ENCODE results near the gene IQCN. TPM values are rescaled to one million over a fixed set of nuclear protein-coding genes. Genes with fewer than 3 reads are reported as not detected.

The IQCN gene
- total and polyA plus RNA-seq, 10 of the 15 experiments (the other 5 are each of a cell fraction or from before 2014, with no cell fraction given): 0.01 to 0.54 (median 0.23) TPM; not detected in 3

DNA sequence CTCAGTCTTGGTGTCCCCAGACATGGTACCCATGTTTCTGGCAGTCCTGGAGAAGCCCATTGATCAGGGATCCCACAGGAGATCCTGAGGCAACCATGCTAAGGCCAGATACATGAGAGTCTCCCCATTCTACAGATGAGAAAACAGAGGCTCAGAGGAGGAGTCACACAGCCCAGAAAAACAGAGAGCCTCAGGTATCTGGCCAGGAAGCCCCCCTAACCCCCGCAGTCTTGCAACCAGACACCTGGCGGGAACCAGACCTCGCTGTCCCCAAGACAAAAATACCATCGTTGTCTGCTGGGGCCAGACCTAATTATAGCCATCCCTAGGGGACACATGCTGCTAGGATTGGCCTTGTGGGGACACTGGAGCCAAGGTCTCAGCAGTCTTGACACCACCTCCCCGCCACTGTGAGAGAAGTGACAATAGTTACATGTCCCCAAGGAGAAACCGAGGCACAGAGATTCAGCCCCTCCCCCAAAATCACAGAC lies 46.4 kb downstream of the IQCN start:
- BruUV-seq (replicated peaks): no TSS peak
- ChIA-PET CTCF (interaction anchor here (1.0 to 1.7 kb wide), 5 partner anchors 19 to 101 kb away, joined by 3 to 12 read pairs (median 4); a partner anchor contains a TSS), POLR2A (interaction anchor here (0.5 to 0.6 kb wide), 2 partner anchors 421 to 935 kb away, joined by 3 to 5 read pairs; no protein-coding TSS in a partner anchor), SMC1A (ENCODE audit: uncharacterized antibody, unreplicated experiment) (no interaction called here), RAD21 (ENCODE audit: unreplicated experiment) (interaction anchor here (1.1 kb wide), 1 partner anchor 24 kb away, joined by 6 read pairs; no protein-coding TSS in a partner anchor)
- in situ Hi-C loops (cut with MboI) (no loop called here), intact Hi-C loops (cut with micrococcal nuclease; ENCODE audit: unreplicated experiment) (no loop called here)
- no peak for ATAC-seq
- Histone ChIP-seq H3K9ac (ENCODE audit: control insufficient read depth, insufficient read depth, low read length) (no peak overlapping the region), H3K27me3 (replicated peaks in 1 of 2; ENCODE audit: control insufficient read depth in 2 of 2, insufficient read depth in 2 of 2, low read length in 1 of 2) (peaks cover 0 to 3% of the 10 kb centered on the region in 2 experiments; a peak in 2 of 4 replicates), H3K4me1 (ENCODE audit: control insufficient read depth, insufficient read depth, low read length) (peaks cover 19% of the 10 kb centered on the region), H4K20me1 (ENCODE audit: control insufficient read depth, insufficient read depth) (no peaks in the 10 kb centered on the region), H3K36me3 (ENCODE audit: control insufficient read depth in 2 of 2, insufficient read depth in 2 of 2, low read length in 1 of 2) (no peaks in the 10 kb centered on the region), H3K4me2 (ENCODE audit: control insufficient read depth, insufficient read depth) (no peak overlapping the region), H3K27ac (ENCODE audit: control insufficient read depth, insufficient read depth) (no peak overlapping the region), H2AFZ (ENCODE audit: control insufficient read depth, low read depth, low read length) (no peak overlapping the region), H3K9me3 (replicated peaks; ENCODE audit: control insufficient read depth, insufficient read depth, low read length) (no peaks in the 10 kb centered on the region; the same call in 2 of the 3 replicates), H3K4me3 (no peak overlapping the region), H3K79me2 (ENCODE audit: control insufficient read depth, insufficient read depth, low read length) (no peaks in the 10 kb centered on the region)
- peak; percentile 7 for FAIRE-seq
- TF ChIP-seq MEF2B (IDR thresholded peaks at IDR 0.05; ENCODE audit: partially characterized antibody, poor library complexity, severe bottlenecking) (peak; percentile 41), RFX5 (IDR thresholded peaks at IDR 0.05; ENCODE audit: low read depth, low read length) (no peak), NBN (IDR thresholded peaks at IDR 0.05) (no peak), KDM1A (IDR thresholded peaks at IDR 0.05; ENCODE audit: borderline replicate concordance) (no peak), ZNF217 (IDR thresholded peaks at IDR 0.05) (0 out of 2 replicates have a peak, but pooled peaks have one; percentile 19), POLR2AphosphoS2 (IDR thresholded peaks at IDR 0.05; ENCODE audit: low read depth, low read length) (no peak)
- DNase-seq (ENCODE audit: low read depth, low spot score): no peak
- WGBS (ENCODE audit: insufficient coverage, insufficient replicate concordance, low lambda C conversion rate, missing lambda C conversion rate): 8% methylated on average over 6 of the region's 6 CpGs
